Dedifferentiated amniotic fluid mesenchymal stem cell (primary cell): ENCODE results near the gene RNASE2.
"Not testable (repeated sequence)": the region's sequence is repeated elsewhere in the genome, so short reads cannot be mapped to it uniquely, and the experiment has no call there.

Source experiments
- DNase-seq: peaks from one replicate; pipeline ENCODE4 v3.0.0-alpha.2; 2016; ENCODE audit errors: extremely low spot score

The RNASE2 gene

DNA sequence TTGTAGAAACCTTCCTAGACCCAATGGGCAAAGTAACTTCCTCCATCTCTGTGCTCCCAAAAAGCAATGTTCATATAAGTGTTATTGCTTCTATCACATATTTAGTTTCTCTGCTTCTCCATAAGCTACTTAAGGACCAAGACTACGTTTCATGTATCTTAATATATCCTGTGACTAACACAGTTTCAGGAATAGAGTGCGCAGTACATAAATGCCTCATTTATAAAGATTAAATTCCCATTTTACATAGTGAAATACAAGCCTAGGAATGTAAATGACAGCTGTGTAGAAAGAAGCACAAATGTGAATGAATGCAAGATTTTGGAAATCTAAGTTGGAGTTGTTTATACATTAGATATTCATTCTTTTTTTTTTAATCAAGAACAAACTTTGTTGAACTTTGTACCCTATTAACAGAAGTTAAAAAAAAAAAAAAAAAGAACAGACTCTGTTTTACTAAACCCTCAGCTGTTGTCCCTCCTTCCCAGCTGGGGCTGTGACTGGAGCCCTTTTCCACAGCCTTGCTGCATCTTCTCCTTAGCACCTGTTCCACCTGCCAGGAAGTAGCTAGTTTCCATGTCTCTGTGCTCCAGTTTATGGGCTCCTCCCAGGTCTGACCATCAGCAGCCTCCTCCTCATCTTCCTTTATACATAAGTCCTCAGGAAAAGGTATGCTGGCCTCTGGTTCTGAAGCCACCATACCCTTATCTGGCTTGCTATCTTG is 27.5 kb downstream of the RNASE2 start:
- DNase-seq: no peak

DNA sequence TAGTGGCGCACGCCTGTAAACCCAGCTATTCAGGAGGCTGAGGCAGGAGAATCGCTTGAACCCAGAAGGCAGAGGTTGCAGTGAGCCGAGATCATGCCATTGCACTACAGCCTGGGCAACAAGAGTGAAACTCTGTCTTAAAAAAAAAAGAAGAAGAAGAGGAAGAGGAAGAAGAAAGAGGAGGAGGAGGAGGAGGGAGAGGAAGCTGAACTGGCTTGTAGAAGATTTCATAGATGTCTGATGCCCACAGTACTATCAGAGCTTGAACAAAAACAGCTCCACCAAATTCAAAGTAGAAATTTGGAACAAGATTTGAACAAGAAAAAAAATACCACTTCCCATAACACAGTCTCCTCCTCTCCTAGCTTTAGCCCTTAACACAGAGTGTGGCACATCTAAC is 30.4 kb downstream of the RNASE2 start:
- not testable (repeated sequence) for DNase-seq

DNA sequence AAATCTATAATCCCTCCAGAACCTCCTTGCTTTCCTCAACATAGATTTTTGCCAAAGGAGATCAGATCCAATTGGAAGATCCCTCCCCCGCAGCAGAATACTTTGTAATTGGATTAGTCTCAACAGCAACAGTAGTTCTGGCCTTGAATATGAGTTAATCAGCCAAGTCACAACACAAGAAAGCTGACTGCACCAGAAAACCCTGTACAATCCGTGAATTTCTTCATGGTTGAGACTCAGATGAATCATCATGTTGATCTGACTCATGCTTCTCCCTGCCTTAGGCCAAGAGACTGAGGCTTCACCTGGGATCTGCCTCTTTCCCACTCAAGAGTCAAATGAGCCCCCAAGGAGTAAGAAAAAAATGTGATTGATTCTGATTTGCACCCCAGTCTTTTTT is 31.5 kb downstream of the RNASE2 start:
- peak; percentile 90 for DNase-seq

- no peak for DNase-seq
Measured at GRCh38 chr14:20988717-20989470, 33.6 kb downstream of the RNASE2 start.

GRCh38 chr14:20989471-20989786 is 34.1 kb downstream of the RNASE2 start:
- no peak for DNase-seq

- peak; percentile 99 for DNase-seq
Measured at GRCh38 chr14:20989787-20990600, 34.7 kb downstream of the RNASE2 start, which contains the start of gene METTL17. Gene METTL17, plus strand, starts transcription at chr14:20989980. Its CDS starts 23 bp downstream, at chr14:20990003.

DNA sequence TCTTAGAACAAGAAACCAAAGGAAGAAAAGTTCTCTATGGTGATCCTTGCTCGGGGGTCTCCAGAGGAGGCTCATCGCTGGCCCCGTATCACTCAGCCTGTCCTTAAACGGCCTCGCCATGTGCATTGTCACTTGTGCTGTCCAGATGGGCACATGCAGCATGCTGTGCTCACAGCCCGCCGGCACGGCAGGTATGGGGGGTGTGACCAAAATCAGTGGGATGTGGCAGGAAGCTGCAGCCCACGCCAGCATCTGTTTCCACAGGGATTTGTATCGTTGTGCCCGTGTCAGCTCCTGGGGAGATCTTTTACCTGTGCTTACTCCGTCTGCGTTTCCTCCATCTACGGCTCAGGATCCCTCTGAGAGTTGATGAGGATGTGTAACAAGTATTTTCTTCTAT is 41.2 kb downstream of the RNASE2 start:
- no peak for DNase-seq

DNA sequence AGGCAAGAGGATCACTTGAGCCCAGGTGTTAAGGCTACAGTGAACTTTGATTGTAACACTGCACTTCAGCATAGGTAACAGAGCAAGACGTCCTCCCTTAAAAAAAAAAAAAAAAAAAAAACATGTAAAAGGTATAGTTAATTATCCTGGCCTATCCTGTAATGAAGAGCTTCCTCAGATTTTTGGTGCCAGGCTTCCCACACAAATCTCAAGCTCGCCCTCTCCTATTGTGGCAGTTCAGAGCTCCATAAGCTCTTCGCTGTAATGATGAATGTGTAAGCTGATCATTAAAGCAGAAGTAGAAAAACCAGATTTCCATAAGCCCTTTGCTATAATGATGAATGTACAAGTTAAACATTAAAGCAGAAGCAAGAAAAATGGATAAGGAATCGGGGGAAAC is 41.8 kb downstream of the RNASE2 start:
- no peak for DNase-seq

DNA sequence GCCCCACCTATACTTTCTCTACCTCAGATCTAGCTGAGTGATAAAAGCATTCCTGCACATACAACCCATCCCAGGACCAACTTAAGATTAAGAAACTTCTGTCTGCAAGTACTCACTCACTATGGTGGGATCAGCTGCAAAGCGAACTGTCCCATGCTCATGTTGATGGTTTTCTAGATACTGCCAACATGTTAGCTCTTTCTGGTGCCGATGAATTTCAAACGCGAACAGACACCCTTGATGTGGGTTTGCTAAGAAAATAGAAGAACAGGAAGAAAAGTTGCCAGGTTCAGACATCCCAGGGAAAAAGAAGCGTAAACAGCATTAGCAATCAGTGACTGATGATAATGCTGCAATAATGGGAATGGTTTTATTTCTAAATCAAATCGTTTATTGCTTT is 42.3 kb downstream of the RNASE2 start:
- no peak for DNase-seq

- DNase-seq: no peak
Measured at GRCh38 chr14:20998139-20998538, 42.9 kb downstream of the RNASE2 start.

DNA sequence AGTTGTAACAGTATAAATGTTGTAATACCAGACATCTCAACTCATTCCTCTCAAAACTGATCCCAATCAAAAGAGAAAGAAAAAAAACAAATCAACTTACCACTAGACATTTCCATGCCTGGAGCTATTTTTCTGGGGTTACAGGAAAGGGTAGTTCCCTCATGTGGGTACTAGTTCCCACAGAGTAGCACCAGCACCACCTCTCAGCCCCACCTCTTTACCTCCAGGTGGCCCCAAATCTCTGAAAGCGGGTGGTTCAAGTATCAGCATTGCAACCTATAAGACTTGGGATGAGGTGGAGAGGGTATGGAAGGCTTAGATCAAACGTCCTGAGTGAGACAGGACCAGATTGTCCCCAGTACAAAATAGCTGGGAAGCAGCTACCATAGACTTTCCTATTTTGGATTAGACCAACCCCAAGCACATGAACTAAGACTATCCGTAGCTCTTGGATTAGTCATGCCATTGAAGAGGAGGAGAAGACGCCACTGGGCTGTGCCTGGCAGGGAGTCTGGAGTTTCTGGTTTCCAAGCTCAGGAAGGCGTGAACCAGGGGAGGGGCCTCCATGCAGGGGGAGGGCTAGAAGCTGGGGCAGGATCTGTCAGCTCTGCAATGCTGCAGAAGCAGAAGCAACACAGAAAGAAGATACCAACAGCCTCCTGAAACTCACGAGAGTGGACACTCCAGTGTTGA is 43.5 kb downstream of the RNASE2 start, which contains the start of gene SLC39A2:
Gene SLC39A2 (plus strand): TSS at position 620 of the 693 bp plus-strand sequence. CDS start 154 bp downstream, outside the sequence.
- DNase-seq: peak; percentile 52

DNA sequence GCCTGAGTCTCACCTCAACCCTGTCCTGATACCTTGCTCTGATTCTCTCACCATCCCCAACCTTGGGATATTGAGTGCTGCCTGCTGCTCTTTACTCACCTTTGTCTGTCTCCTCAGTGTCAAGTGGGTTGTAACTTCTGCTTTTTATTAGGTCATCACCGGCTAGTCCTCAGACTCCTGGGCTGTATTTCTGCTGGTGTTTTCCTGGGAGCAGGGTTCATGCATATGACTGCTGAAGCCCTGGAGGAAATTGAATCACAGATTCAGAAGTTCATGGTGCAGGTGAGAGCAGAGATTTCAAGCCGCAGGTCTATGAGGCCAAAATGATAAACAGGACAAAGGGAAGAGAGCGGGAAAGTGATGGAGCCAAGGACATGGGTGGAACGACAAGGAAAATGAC is 44.3 kb downstream of the RNASE2 start:
- DNase-seq: no peak

- DNase-seq: no peak
Measured at GRCh38 chr14:21001218-21001617, 45.9 kb downstream of the RNASE2 start.

- DNase-seq: no peak
Measured at GRCh38 chr14:21003788-21004346, 48.6 kb downstream of the RNASE2 start.
